ENCODE measurements around the gene PTPRT. TPM values are rescaled to one million over a fixed set of nuclear protein-coding genes. Genes with fewer than 3 reads are reported as not detected.

The PTPRT gene
- total RNA-seq, 1 experiment from 2014 or later = not detected

- no peak for DNase-seq (ENCODE audit: low read depth)
Measured at GRCh38 chr20:42565235-42565995, 624.3 kb downstream of the PTPRT start.

GRCh38 chr20:42559665-42560064 lies 630.0 kb downstream of the PTPRT start:
- DNase-seq (ENCODE audit: low read depth) = no peak

- no peak for DNase-seq (ENCODE audit: low read depth)
Measured at GRCh38 chr20:42556575-42556974, 633.1 kb downstream of the PTPRT start.

- no peak for DNase-seq (ENCODE audit: low read depth)
Measured at GRCh38 chr20:42553374-42553773, 636.3 kb downstream of the PTPRT start.

GRCh38 chr20:42549496-42549895 lies 640.2 kb downstream of the PTPRT start:
- DNase-seq (ENCODE audit: low read depth) = no peak

GRCh38 chr20:42544926-42545325 lies 644.8 kb downstream of the PTPRT start:
- no peak for DNase-seq (ENCODE audit: low read depth)

GRCh38 chr20:42532831-42533230 lies 656.9 kb downstream of the PTPRT start:
- no peak for DNase-seq (ENCODE audit: low read depth)

GRCh38 chr20:42531508-42531961 lies 658.2 kb downstream of the PTPRT start:
- no peak for DNase-seq (ENCODE audit: low read depth)

GRCh38 chr20:42530855-42531448 lies 658.8 kb downstream of the PTPRT start:
- DNase-seq (ENCODE audit: low read depth) = no peak

- DNase-seq (ENCODE audit: low read depth) = no peak
Measured at GRCh38 chr20:42530191-42530590, 659.5 kb downstream of the PTPRT start.

- no peak for DNase-seq (ENCODE audit: low read depth)
Measured at GRCh38 chr20:42524058-42524457, 665.6 kb downstream of the PTPRT start.

- no peak for DNase-seq (ENCODE audit: low read depth)
Measured at GRCh38 chr20:42516692-42517091, 673.0 kb downstream of the PTPRT start.

- DNase-seq (ENCODE audit: low read depth) = no peak
Measured at GRCh38 chr20:42510686-42511085, 679.0 kb downstream of the PTPRT start.

- no peak for DNase-seq (ENCODE audit: low read depth)
Measured at GRCh38 chr20:42507874-42508273, 681.8 kb downstream of the PTPRT start.

- no peak for DNase-seq (ENCODE audit: low read depth)
Measured at GRCh38 chr20:42506397-42506796, 683.3 kb downstream of the PTPRT start.

- DNase-seq (ENCODE audit: low read depth) = no peak
Measured at GRCh38 chr20:42502591-42502990, 687.1 kb downstream of the PTPRT start.

- no peak for DNase-seq (ENCODE audit: low read depth)
Measured at GRCh38 chr20:42496595-42496994, 693.1 kb downstream of the PTPRT start.

GRCh38 chr20:42494290-42494689 lies 695.4 kb downstream of the PTPRT start:
- DNase-seq (ENCODE audit: low read depth) = no peak

GRCh38 chr20:42493001-42493400 lies 696.7 kb downstream of the PTPRT start:
- DNase-seq (ENCODE audit: low read depth) = no peak

- DNase-seq (ENCODE audit: low read depth) = no peak
Measured at GRCh38 chr20:42492290-42492689, 697.4 kb downstream of the PTPRT start.

GRCh38 chr20:42485556-42485955 lies 704.1 kb downstream of the PTPRT start:
- no peak for DNase-seq (ENCODE audit: low read depth)

GRCh38 chr20:42484790-42485375 lies 704.8 kb downstream of the PTPRT start:
- DNase-seq (ENCODE audit: low read depth) = no peak

GRCh38 chr20:42484335-42484734 lies 705.4 kb downstream of the PTPRT start:
- DNase-seq (ENCODE audit: low read depth) = no peak

Measured in LHCN-M2 (cell line).